HCT116 (cell line): ENCODE results near the gene PLAC8L1. TPM values are rescaled to one million over a fixed set of nuclear protein-coding genes. Genes with fewer than 3 reads are reported as not detected.

ENCODE experiments used
- ATAC-seq: fragments of 200-7000 bp; cut with Tn5 transposase; 2 replicates; pipeline ENCODE4 v1.9.1; 2020; ENCODE audit warnings: mild to moderate bottlenecking, moderate library complexity
- BruUV-seq: library from RNA; stranded (reverse); fragments of 400-500 nt; replicated peaks from 2 replicates; lab custom pipeline; 2021; lab: Mats Ljungman, UMichigan
- CTCF ChIA-PET: fragments of 300-600 bp; sonication (Branson Sonifier 250); formaldehyde crosslinking; loops from one replicate; lab custom pipeline; 2021; ENCODE audit warnings: antibody characterized with exemption; lab: Charles Lee
- POLR2A ChIA-PET: fragments of 300-600, 350-600 bp; sonication (Branson Sonifier 250); formaldehyde crosslinking; loops from one replicate; lab custom pipeline; 2021; ENCODE audit warnings: antibody characterized with exemption; lab: Charles Lee
- RAD21 ChIA-PET, 2 experiments: fragments of 300-600 bp; sonication (Branson Sonifier 250); formaldehyde crosslinking; loops; one replicate each; lab custom pipeline; 2023; ENCODE audit warnings: low total read pairs in 2 of 2; ENCODE audit not compliant: uncharacterized antibody in 2 of 2, unreplicated experiment in 2 of 2, low non-redundant PET in 1 of 2; lab: Charles Lee
- DNase-seq: peaks from one replicate; pipeline ENCODE4 v3.0.0-alpha.2; 2010; ENCODE audit warnings: low read depth, low spot score
- H2AFZ ChIP-seq: fragments of 200-600 bp; shearing (Covaris generic), sonication (generic); 2 replicates; pipeline ENCODE4 v1.6.1; 2017; ENCODE audit warnings: low read depth, mixed run types, mixed read lengths, antibody characterized with exemption, low read length; ENCODE audit not compliant: poor library complexity, severe bottlenecking
- H3K27ac ChIP-seq: 2 replicates; pipeline ENCODE4 v1.5.1; 2012; ENCODE audit warnings: low read depth, low read length
- H3K27me3 ChIP-seq: fragments of 200-600 bp; sonication (generic); 2 replicates; pipeline ENCODE4 v1.6.1; 2016; ENCODE audit warnings: mixed run types, low read length, mixed read lengths; ENCODE audit not compliant: insufficient read depth
- H3K36me3 ChIP-seq, 2 experiments: fragments of 200-500 bp in 1 of 2; fragments of 200-600 bp in 1 of 2; sonication (Bioruptor generic) in 1 of 2; sonication (generic) in 1 of 2; 2 replicates each; pipeline versions ENCODE4 v1.5.1 to v1.6.1; 2014 to 2016; ENCODE audit warnings: low read length in 2 of 2, inconsistent platforms in 1 of 2, mixed read lengths in 1 of 2, mixed run types in 1 of 2; ENCODE audit not compliant: insufficient read depth in 2 of 2, control insufficient read depth in 1 of 2
- H3K4me1 ChIP-seq, 2 experiments: fragments of 200-600 bp in 1 of 2; sonication (generic) in 1 of 2; 2 replicates each; pipeline versions ENCODE4 v1.5.1 to v1.6.1; 2012 to 2017; ENCODE audit warnings: low read length in 2 of 2, inconsistent platforms in 1 of 2, mild to moderate bottlenecking in 1 of 2, mixed read lengths in 1 of 2, mixed run types in 1 of 2, moderate library complexity in 1 of 2; ENCODE audit not compliant: insufficient read depth in 2 of 2, control insufficient read depth in 1 of 2
- H3K4me2 ChIP-seq: fragments of 200-600 bp; sonication (generic); 2 replicates; pipeline ENCODE4 v1.6.1; 2017; ENCODE audit warnings: mixed run types, low read length, mixed read lengths
- H3K4me3 ChIP-seq, 2 experiments: fragments of 200-600 bp in 1 of 2; sonication (generic) in 1 of 2; replicated peaks in 1 of 2; 2 replicates each; pipeline ENCODE4 v1.5.1; 2011 to 2016; ENCODE audit warnings: low read length in 2 of 2, control low read depth in 1 of 2, low read depth in 1 of 2, mild to moderate bottlenecking in 1 of 2, mixed read lengths in 1 of 2, mixed run types in 1 of 2
- H3K79me2 ChIP-seq: fragments of 200-600 bp; sonication (generic); 2 replicates; pipeline ENCODE4 v1.6.1; 2017; ENCODE audit warnings: mild to moderate bottlenecking, mixed run types, low read length, moderate library complexity, mixed read lengths; ENCODE audit not compliant: insufficient read depth
- H3K9ac ChIP-seq: fragments of 200-600 bp; sonication (generic); 2 replicates; pipeline ENCODE4 v1.6.1; 2016; ENCODE audit warnings: low read length, mixed read lengths
- H3K9me2 ChIP-seq: fragments of 200-600 bp; sonication (generic), shearing (Covaris generic); 2 replicates; pipeline ENCODE4 v1.6.1; 2017; ENCODE audit warnings: mixed run types, mild to moderate bottlenecking, moderate library complexity; ENCODE audit not compliant: insufficient read depth
- H3K9me3 ChIP-seq, 2 experiments: fragments of 200-500 bp in 1 of 2; fragments of 200-600 bp in 1 of 2; sonication (Bioruptor generic) in 1 of 2; sonication (generic) in 1 of 2; 2 replicates each; pipeline ENCODE4 v1.6.1; 2014 to 2017; ENCODE audit warnings: low read length in 2 of 2, mixed read lengths in 2 of 2, inconsistent platforms in 1 of 2, low read depth in 1 of 2, mild to moderate bottlenecking in 1 of 2, mixed run types in 1 of 2, moderate library complexity in 1 of 2; ENCODE audit not compliant: control insufficient read depth in 1 of 2, insufficient read depth in 1 of 2
- H4K20me1 ChIP-seq: fragments of 200-600 bp; sonication (generic), shearing (Covaris generic); 2 replicates; pipeline ENCODE4 v1.6.1; 2017; ENCODE audit warnings: mixed run types, mild to moderate bottlenecking, moderate library complexity; ENCODE audit not compliant: insufficient read depth
- CBX3 ChIP-seq: IDR thresholded peaks from 2 replicates; pipeline ENCODE4 v1.6.1; 2012; ENCODE audit warnings: low read depth
- EGR1 ChIP-seq: IDR thresholded peaks from 2 replicates; pipeline ENCODE4 v1.6.1; 2012; ENCODE audit warnings: low read depth
- ELF1 ChIP-seq: IDR thresholded peaks from 2 replicates; pipeline ENCODE4 v1.6.1; 2012; ENCODE audit warnings: low read depth, borderline replicate concordance
- EZH2 ChIP-seq: fragments of 200-600 bp; sonication (generic); IDR thresholded peaks from 2 replicates; pipeline ENCODE4 v1.6.1; 2017; ENCODE audit warnings: antibody characterized with exemption, mixed run types
- EZH2phosphoT487 ChIP-seq: fragments of 200-600 bp; IDR thresholded peaks from 2 replicates; pipeline ENCODE4 v1.6.1; 2018; ENCODE audit warnings: antibody characterized with exemption, borderline replicate concordance
- FOSL1 ChIP-seq: IDR thresholded peaks from 2 replicates; pipeline ENCODE4 v1.6.1; 2012; ENCODE audit warnings: low read depth
- JUND ChIP-seq: IDR thresholded peaks from 2 replicates; pipeline ENCODE4 v1.6.1; 2012
- MAX ChIP-seq: IDR thresholded peaks from 2 replicates; pipeline ENCODE4 v1.6.1; 2012
- POLR2A ChIP-seq: IDR thresholded peaks from 2 replicates; pipeline ENCODE4 v1.7.0; 2011; ENCODE audit warnings: borderline replicate concordance; ENCODE audit not compliant: insufficient read depth, insufficient read length; ENCODE audit errors: extremely low read depth
- RAD21 ChIP-seq: IDR thresholded peaks from 2 replicates; pipeline ENCODE4 v1.6.1; 2012; ENCODE audit warnings: low read depth, mild to moderate bottlenecking
- SIN3A ChIP-seq: IDR thresholded peaks from 2 replicates; pipeline ENCODE4 v1.6.1; 2012; ENCODE audit warnings: low read depth
- SP1 ChIP-seq: IDR thresholded peaks from 2 replicates; pipeline ENCODE4 v1.6.1; 2012; ENCODE audit warnings: low read depth
- SRF ChIP-seq: IDR thresholded peaks from 2 replicates; pipeline ENCODE4 v1.6.1; 2012; ENCODE audit warnings: low read depth
- TCF7L2 ChIP-seq: IDR thresholded peaks from 2 replicates; pipeline ENCODE4 v1.7.0; 2011; ENCODE audit warnings: borderline replicate concordance, inconsistent platforms; ENCODE audit not compliant: insufficient read depth, insufficient read length; ENCODE audit errors: extremely low read depth
- YY1 ChIP-seq: IDR thresholded peaks from 2 replicates; pipeline ENCODE4 v1.6.1; 2011; ENCODE audit warnings: low read length, low read depth, moderate library complexity, mild to moderate bottlenecking; ENCODE audit not compliant: insufficient replicate concordance; ENCODE audit errors: extremely low read depth
- ZFX ChIP-seq: fragments of 450-650 bp; IDR thresholded peaks from 2 replicates; pipeline ENCODE4 v1.6.1; 2017
- intact Hi-C: fragments of 100-400 bp; cut with micrococcal nuclease; formaldehyde crosslinking; loops from 2 replicates; pipeline ENCODE4 v1.10.0; 2022
- total RNA-seq: library from RNA; stranded (reverse); gene quantifications from one replicate; pipeline ENCODE4 v1.2.1, GENCODE V29; 2021; ENCODE audit not compliant: unreplicated experiment
- TF ChIP-seq, protein P1 (sequence below): IDR thresholded peaks from 2 replicates; pipeline ENCODE4 v1.6.1; 2012; ENCODE audit warnings: low read depth
- TF ChIP-seq, protein P2 (sequence below), 3 experiments: fragments of 200-600 bp in 1 of 3; sonication (generic) in 1 of 3; IDR thresholded peaks in 2 of 3; conservative IDR thresholded peaks in 1 of 3; 2 replicates each; pipeline ENCODE4 v1.5.1; 2012 to 2017; ENCODE audit warnings: low read depth in 2 of 3, low read length in 2 of 3, antibody characterized with exemption in 1 of 3, borderline replicate concordance in 1 of 3, control low read depth in 1 of 3, mild to moderate bottlenecking in 1 of 3, mixed read lengths in 1 of 3, mixed run types in 1 of 3, moderate library complexity in 1 of 3; ENCODE audit not compliant: insufficient read depth in 1 of 3
- TF ChIP-seq, protein P3 (sequence below): IDR thresholded peaks from 2 replicates; pipeline ENCODE4 v1.6.1; 2012

PLAC8L1 gene
- total RNA-seq, 1 experiment from 2014 or later = 2.6 TPM

GRCh38 chr5:146059460-146060220 is 45.7 kb downstream of the PLAC8L1 start:
- intact Hi-C loops = loop anchor here (10.0 kb wide), 2 partner anchors 365 to 715 kb away; no protein-coding TSS in a partner anchor
- Histone ChIP-seq H3K9me3 (no peaks in the 10 kb centered on the region), H3K9me2 (no peaks in the 10 kb centered on the region), H3K27me3 (no peaks in the 10 kb centered on the region), H4K20me1 (no peaks in the 10 kb centered on the region), H3K9ac (no peak overlapping the region), H2AFZ (no peak overlapping the region), H3K4me1 (no peaks in the 10 kb centered on the region), H3K4me3 (no peak overlapping the region), H3K4me2 (no peak overlapping the region), H3K79me2 (no peaks in the 10 kb centered on the region), H3K27ac (no peak overlapping the region), H3K36me3 (0 out of 4 replicates have a peak, but pooled peaks cover 0 to 13% of the 10 kb centered on the region in 2 experiments)
- no peak for DNase-seq
- no TSS peak for BruUV-seq
- ChIA-PET CTCF (no interaction called here), POLR2A (no interaction called here), RAD21 (no interaction called here)
- no peak for ATAC-seq
- TF ChIP-seq MAX (no peak), SIN3A (no peak), YY1 (no peak), SP1 (no peak), FOSL1 (no peak), JUND (no peak), EGR1 (no peak), POLR2A (no peak), ELF1 (no peak), EZH2phosphoT487 (no peak), SRF (no peak), EZH2 (no peak), TCF7L2 (no peak), ZFX (no peak), CBX3 (no peak), RAD21 (no peak)
- TF ChIP-seq, protein P1, sequence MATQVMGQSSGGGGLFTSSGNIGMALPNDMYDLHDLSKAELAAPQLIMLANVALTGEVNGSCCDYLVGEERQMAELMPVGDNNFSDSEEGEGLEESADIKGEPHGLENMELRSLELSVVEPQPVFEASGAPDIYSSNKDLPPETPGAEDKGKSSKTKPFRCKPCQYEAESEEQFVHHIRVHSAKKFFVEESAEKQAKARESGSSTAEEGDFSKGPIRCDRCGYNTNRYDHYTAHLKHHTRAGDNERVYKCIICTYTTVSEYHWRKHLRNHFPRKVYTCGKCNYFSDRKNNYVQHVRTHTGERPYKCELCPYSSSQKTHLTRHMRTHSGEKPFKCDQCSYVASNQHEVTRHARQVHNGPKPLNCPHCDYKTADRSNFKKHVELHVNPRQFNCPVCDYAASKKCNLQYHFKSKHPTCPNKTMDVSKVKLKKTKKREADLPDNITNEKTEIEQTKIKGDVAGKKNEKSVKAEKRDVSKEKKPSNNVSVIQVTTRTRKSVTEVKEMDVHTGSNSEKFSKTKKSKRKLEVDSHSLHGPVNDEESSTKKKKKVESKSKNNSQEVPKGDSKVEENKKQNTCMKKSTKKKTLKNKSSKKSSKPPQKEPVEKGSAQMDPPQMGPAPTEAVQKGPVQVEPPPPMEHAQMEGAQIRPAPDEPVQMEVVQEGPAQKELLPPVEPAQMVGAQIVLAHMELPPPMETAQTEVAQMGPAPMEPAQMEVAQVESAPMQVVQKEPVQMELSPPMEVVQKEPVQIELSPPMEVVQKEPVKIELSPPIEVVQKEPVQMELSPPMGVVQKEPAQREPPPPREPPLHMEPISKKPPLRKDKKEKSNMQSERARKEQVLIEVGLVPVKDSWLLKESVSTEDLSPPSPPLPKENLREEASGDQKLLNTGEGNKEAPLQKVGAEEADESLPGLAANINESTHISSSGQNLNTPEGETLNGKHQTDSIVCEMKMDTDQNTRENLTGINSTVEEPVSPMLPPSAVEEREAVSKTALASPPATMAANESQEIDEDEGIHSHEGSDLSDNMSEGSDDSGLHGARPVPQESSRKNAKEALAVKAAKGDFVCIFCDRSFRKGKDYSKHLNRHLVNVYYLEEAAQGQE = no peak
- TF ChIP-seq, protein P2, sequence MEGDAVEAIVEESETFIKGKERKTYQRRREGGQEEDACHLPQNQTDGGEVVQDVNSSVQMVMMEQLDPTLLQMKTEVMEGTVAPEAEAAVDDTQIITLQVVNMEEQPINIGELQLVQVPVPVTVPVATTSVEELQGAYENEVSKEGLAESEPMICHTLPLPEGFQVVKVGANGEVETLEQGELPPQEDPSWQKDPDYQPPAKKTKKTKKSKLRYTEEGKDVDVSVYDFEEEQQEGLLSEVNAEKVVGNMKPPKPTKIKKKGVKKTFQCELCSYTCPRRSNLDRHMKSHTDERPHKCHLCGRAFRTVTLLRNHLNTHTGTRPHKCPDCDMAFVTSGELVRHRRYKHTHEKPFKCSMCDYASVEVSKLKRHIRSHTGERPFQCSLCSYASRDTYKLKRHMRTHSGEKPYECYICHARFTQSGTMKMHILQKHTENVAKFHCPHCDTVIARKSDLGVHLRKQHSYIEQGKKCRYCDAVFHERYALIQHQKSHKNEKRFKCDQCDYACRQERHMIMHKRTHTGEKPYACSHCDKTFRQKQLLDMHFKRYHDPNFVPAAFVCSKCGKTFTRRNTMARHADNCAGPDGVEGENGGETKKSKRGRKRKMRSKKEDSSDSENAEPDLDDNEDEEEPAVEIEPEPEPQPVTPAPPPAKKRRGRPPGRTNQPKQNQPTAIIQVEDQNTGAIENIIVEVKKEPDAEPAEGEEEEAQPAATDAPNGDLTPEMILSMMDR (IDR thresholded peaks at IDR 0.05 in 2 of 3, conservative IDR thresholded peaks at IDR 0.05 in 1 of 3; ENCODE audit: borderline replicate concordance in 1 of 3, insufficient read depth in 1 of 3, low read depth in 2 of 3, low read length in 2 of 3) = no peak
- TF ChIP-seq, protein P3, sequence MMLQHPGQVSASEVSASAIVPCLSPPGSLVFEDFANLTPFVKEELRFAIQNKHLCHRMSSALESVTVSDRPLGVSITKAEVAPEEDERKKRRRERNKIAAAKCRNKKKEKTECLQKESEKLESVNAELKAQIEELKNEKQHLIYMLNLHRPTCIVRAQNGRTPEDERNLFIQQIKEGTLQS = no peak
